SKM-1 treated with dmso at 0.1 percent for 144 hours (cell line): ENCODE data around the gene ENOX1.

ENCODE experiments used
- DNase-seq: peaks from one replicate; lab custom pipeline; 2025; ENCODE audit not compliant: unreplicated experiment; lab: John Stamatoyannopoulos, UW

The ENOX1 gene

GRCh38 chr13:43611281-43612273 lies 175.2 kb downstream of the ENOX1 start:
- no peak for DNase-seq

GRCh38 chr13:43608400-43609137 lies 178.2 kb downstream of the ENOX1 start:
- DNase-seq, result no peak

GRCh38 chr13:43597599-43597945 lies 189.2 kb downstream of the ENOX1 start:
- DNase-seq, result no peak

- DNase-seq, result no peak
Observed at GRCh38 chr13:43596924-43597598, 189.7 kb downstream of the ENOX1 start.

GRCh38 chr13:43596006-43596405 lies 190.8 kb downstream of the ENOX1 start:
- DNase-seq, result no peak

- no peak for DNase-seq
Observed at GRCh38 chr13:43587376-43587775, 199.4 kb downstream of the ENOX1 start.

- DNase-seq, result no peak
Observed at GRCh38 chr13:43584751-43585150, 202.0 kb downstream of the ENOX1 start.

- no peak for DNase-seq
Observed at GRCh38 chr13:43583321-43583720, 203.5 kb downstream of the ENOX1 start.

- DNase-seq, result no peak
Observed at GRCh38 chr13:43580280-43580679, 206.5 kb downstream of the ENOX1 start.

GRCh38 chr13:43579321-43579720 lies 207.5 kb downstream of the ENOX1 start:
- DNase-seq, result no peak

- DNase-seq, result no peak
Observed at GRCh38 chr13:43574605-43575004, 212.2 kb downstream of the ENOX1 start.

GRCh38 chr13:43573802-43574514 lies 212.8 kb downstream of the ENOX1 start:
- no peak for DNase-seq

GRCh38 chr13:43573361-43573740 lies 213.4 kb downstream of the ENOX1 start:
- DNase-seq, result no peak

- no peak for DNase-seq
Observed at GRCh38 chr13:43572656-43573360, 214.0 kb downstream of the ENOX1 start.

- no peak for DNase-seq
Observed at GRCh38 chr13:43569658-43570057, 217.1 kb downstream of the ENOX1 start.

- no peak for DNase-seq
Observed at GRCh38 chr13:43567608-43568007, 219.2 kb downstream of the ENOX1 start.

GRCh38 chr13:43564952-43565351 lies 221.8 kb downstream of the ENOX1 start:
- no peak for DNase-seq

- no peak for DNase-seq
Observed at GRCh38 chr13:43561081-43561480, 225.7 kb downstream of the ENOX1 start.

- no peak for DNase-seq
Observed at GRCh38 chr13:43558939-43559338, 227.8 kb downstream of the ENOX1 start.

GRCh38 chr13:43558326-43558725 lies 228.4 kb downstream of the ENOX1 start:
- no peak for DNase-seq
